WTC11 (cell line): ENCODE data around the gene FAM9B. TPM values are rescaled to one million over a fixed set of nuclear protein-coding genes. Genes with fewer than 3 reads are reported as not detected.

ENCODE experiments used
- ATAC-seq: fragments of 200-7000 bp; cut with Tn5 transposase; 2 replicates; pipeline ENCODE4 v1.10.0; 2021; ENCODE audit warnings: mild to moderate bottlenecking, moderate library complexity
- CTCF ChIA-PET: fragments of 300-600 bp; sonication (Branson Sonifier 250); formaldehyde crosslinking; loops from one replicate; lab custom pipeline; 2021; ENCODE audit warnings: antibody characterized with exemption; lab: Charles Lee
- POLR2A ChIA-PET: fragments of 350-600 bp; sonication (Branson Sonifier 250); formaldehyde crosslinking; loops from one replicate; lab custom pipeline; 2021; ENCODE audit warnings: antibody characterized with exemption; lab: Charles Lee
- DNase-seq: peaks from one replicate; pipeline ENCODE4 v3.0.0; 2021; ENCODE audit warnings: low spot score
- H3K27ac Mint-ChIP-seq: 2 replicates; pipeline ENCODE4 v1.8.0; 2021; ENCODE audit warnings: mixed read lengths
- H3K27me3 Mint-ChIP-seq: 2 replicates; pipeline ENCODE4 v1.8.0; 2021; ENCODE audit warnings: low read depth, mild to moderate bottlenecking, moderate library complexity, mixed read lengths
- H3K36me3 Mint-ChIP-seq: 2 replicates; pipeline ENCODE4 v1.8.0; 2021; ENCODE audit warnings: mixed read lengths
- H3K4me1 Mint-ChIP-seq: 2 replicates; pipeline ENCODE4 v1.8.0; 2022; ENCODE audit warnings: mixed read lengths
- H3K4me3 Mint-ChIP-seq: 2 replicates; pipeline ENCODE4 v1.8.0; 2021; ENCODE audit warnings: mild to moderate bottlenecking, moderate library complexity, mixed read lengths
- H3K9me3 Mint-ChIP-seq: 2 replicates; pipeline ENCODE4 v1.8.0; 2021; ENCODE audit warnings: mixed read lengths
- CTCF ChIP-seq: fragments of 200-600 bp; IDR thresholded peaks from 2 replicates; pipeline ENCODE4 v1.8.0; 2022; ENCODE audit warnings: antibody characterized with exemption
- ESRRA ChIP-seq: sonication (generic); formaldehyde crosslinking; IDR thresholded peaks from 2 replicates; pipeline ENCODE4 v1.8.1; 2022; ENCODE audit warnings: mild to moderate bottlenecking, missing genetic modification reagents, borderline replicate concordance
- FOXJ3 ChIP-seq: sonication (generic); formaldehyde crosslinking; IDR thresholded peaks from 2 replicates; pipeline ENCODE4 v1.9.0; 2021; ENCODE audit warnings: missing genetic modification reagents, mild to moderate bottlenecking, borderline replicate concordance
- FOXP4 ChIP-seq: sonication (generic); formaldehyde crosslinking; IDR thresholded peaks from 2 replicates; pipeline ENCODE4 v1.8.0; 2022; ENCODE audit warnings: mild to moderate bottlenecking, missing genetic modification reagents
- GTF2I ChIP-seq: fragments of 250-450 bp; sonication (Bioruptor Pico); conservative IDR thresholded peaks from 2 replicates; pipeline ENCODE4 v1.4.0; 2021; ENCODE audit warnings: mild to moderate bottlenecking
- IRF2 ChIP-seq: sonication (generic); formaldehyde crosslinking; IDR thresholded peaks from 2 replicates; pipeline ENCODE4 v1.8.0; 2022; ENCODE audit warnings: low read depth, missing genetic modification reagents, borderline replicate concordance
- JAZF1 ChIP-seq: fragments of 250-450 bp; sonication (Bioruptor Pico); IDR thresholded peaks from 2 replicates; pipeline ENCODE4 v1.9.0; 2021; ENCODE audit warnings: moderate library complexity, mild to moderate bottlenecking, inconsistent platforms
- JUN ChIP-seq: sonication (generic); formaldehyde crosslinking; IDR thresholded peaks from 2 replicates; pipeline ENCODE4 v1.8.0; 2023; ENCODE audit warnings: mild to moderate bottlenecking, missing genetic modification reagents
- RELA ChIP-seq: sonication (generic); formaldehyde crosslinking; IDR thresholded peaks from 2 replicates; pipeline ENCODE4 v1.8.1; 2022; ENCODE audit warnings: missing genetic modification reagents, mild to moderate bottlenecking, borderline replicate concordance
- RORB ChIP-seq: fragments of 250-450 bp; sonication (Bioruptor Pico); IDR thresholded peaks from 2 replicates; pipeline ENCODE4 v1.9.0; 2021; ENCODE audit warnings: mild to moderate bottlenecking
- SMAD4 ChIP-seq: sonication (generic); formaldehyde crosslinking; IDR thresholded peaks from 2 replicates; pipeline ENCODE4 v1.8.0; 2022; ENCODE audit warnings: mild to moderate bottlenecking, missing genetic modification reagents
- ZBTB43 ChIP-seq: sonication (generic); formaldehyde crosslinking; IDR thresholded peaks from 2 replicates; pipeline ENCODE4 v1.8.1; 2023; ENCODE audit warnings: mild to moderate bottlenecking, missing genetic modification reagents
- ZNF121 ChIP-seq: sonication (generic); formaldehyde crosslinking; IDR thresholded peaks from 2 replicates; pipeline ENCODE4 v1.8.0; 2023; ENCODE audit warnings: missing genetic modification reagents
- ZNF232 ChIP-seq: sonication (generic); formaldehyde crosslinking; IDR thresholded peaks from 2 replicates; pipeline ENCODE4 v1.8.0; 2022; ENCODE audit warnings: mild to moderate bottlenecking, missing genetic modification reagents
- ZNF423 ChIP-seq: fragments of 250-450 bp; sonication (Bioruptor Pico); IDR thresholded peaks from 2 replicates; pipeline ENCODE4 v2.1.2; 2022; ENCODE audit warnings: mild to moderate bottlenecking, moderate library complexity
- total RNA-seq: library from RNA; stranded (reverse); gene quantifications from 3 replicates; pipeline ENCODE4 v1.2.3, GENCODE V29; 2021
- TF ChIP-seq, protein P1 (sequence below): fragments of 250-450 bp; sonication (Bioruptor Pico); IDR thresholded peaks from 2 replicates; pipeline ENCODE4 v1.9.0; 2021; ENCODE audit warnings: mild to moderate bottlenecking, borderline replicate concordance
- TF ChIP-seq, protein P2 (sequence below): fragments of 250-450 bp; sonication (Bioruptor Pico); IDR thresholded peaks from 2 replicates; pipeline ENCODE4 v1.8.0; 2021; ENCODE audit warnings: mild to moderate bottlenecking
- TF ChIP-seq, protein P3 (sequence below): sonication (generic); formaldehyde crosslinking; IDR thresholded peaks from 2 replicates; pipeline ENCODE4 v1.8.0; 2023; ENCODE audit warnings: missing genetic modification reagents

Gene FAM9B
- total RNA-seq, 1 experiment from 2014 or later = not detected

- H3K4me3 Mint-ChIP-seq = no peak overlapping the region
- H3K4me1 Mint-ChIP-seq = peaks cover 5% of the 10 kb centered on the region
- ChIA-PET CTCF (no interaction called here), POLR2A (no interaction called here)
- H3K36me3 Mint-ChIP-seq = no peaks in the 10 kb centered on the region
- no peak for ATAC-seq
- no peak overlapping the region for H3K27ac Mint-ChIP-seq
- no peaks in the 10 kb centered on the region for H3K27me3 Mint-ChIP-seq
- TF ChIP-seq IRF2 (CRISPR knock-in tag) = no peak
- TF ChIP-seq ZNF232 = no peak
- no peak for TF ChIP-seq GTF2I
- TF ChIP-seq, protein P1, sequence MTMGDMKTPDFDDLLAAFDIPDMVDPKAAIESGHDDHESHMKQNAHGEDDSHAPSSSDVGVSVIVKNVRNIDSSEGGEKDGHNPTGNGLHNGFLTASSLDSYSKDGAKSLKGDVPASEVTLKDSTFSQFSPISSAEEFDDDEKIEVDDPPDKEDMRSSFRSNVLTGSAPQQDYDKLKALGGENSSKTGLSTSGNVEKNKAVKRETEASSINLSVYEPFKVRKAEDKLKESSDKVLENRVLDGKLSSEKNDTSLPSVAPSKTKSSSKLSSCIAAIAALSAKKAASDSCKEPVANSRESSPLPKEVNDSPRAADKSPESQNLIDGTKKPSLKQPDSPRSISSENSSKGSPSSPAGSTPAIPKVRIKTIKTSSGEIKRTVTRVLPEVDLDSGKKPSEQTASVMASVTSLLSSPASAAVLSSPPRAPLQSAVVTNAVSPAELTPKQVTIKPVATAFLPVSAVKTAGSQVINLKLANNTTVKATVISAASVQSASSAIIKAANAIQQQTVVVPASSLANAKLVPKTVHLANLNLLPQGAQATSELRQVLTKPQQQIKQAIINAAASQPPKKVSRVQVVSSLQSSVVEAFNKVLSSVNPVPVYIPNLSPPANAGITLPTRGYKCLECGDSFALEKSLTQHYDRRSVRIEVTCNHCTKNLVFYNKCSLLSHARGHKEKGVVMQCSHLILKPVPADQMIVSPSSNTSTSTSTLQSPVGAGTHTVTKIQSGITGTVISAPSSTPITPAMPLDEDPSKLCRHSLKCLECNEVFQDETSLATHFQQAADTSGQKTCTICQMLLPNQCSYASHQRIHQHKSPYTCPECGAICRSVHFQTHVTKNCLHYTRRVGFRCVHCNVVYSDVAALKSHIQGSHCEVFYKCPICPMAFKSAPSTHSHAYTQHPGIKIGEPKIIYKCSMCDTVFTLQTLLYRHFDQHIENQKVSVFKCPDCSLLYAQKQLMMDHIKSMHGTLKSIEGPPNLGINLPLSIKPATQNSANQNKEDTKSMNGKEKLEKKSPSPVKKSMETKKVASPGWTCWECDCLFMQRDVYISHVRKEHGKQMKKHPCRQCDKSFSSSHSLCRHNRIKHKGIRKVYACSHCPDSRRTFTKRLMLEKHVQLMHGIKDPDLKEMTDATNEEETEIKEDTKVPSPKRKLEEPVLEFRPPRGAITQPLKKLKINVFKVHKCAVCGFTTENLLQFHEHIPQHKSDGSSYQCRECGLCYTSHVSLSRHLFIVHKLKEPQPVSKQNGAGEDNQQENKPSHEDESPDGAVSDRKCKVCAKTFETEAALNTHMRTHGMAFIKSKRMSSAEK (CRISPR knock-in tag) = no peak
- TF ChIP-seq CTCF = no peak
- no peak for TF ChIP-seq ZNF121 (CRISPR knock-in tag)
- TF ChIP-seq RORB (CRISPR knock-in tag) = no peak
- TF ChIP-seq, protein P2, sequence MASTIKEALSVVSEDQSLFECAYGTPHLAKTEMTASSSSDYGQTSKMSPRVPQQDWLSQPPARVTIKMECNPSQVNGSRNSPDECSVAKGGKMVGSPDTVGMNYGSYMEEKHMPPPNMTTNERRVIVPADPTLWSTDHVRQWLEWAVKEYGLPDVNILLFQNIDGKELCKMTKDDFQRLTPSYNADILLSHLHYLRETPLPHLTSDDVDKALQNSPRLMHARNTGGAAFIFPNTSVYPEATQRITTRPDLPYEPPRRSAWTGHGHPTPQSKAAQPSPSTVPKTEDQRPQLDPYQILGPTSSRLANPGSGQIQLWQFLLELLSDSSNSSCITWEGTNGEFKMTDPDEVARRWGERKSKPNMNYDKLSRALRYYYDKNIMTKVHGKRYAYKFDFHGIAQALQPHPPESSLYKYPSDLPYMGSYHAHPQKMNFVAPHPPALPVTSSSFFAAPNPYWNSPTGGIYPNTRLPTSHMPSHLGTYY (CRISPR knock-in tag) = no peak
- TF ChIP-seq ZNF423 (CRISPR knock-in tag) = no peak
- TF ChIP-seq, protein P3, sequence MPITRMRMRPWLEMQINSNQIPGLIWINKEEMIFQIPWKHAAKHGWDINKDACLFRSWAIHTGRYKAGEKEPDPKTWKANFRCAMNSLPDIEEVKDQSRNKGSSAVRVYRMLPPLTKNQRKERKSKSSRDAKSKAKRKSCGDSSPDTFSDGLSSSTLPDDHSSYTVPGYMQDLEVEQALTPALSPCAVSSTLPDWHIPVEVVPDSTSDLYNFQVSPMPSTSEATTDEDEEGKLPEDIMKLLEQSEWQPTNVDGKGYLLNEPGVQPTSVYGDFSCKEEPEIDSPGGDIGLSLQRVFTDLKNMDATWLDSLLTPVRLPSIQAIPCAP (CRISPR knock-in tag) = no peak
- TF ChIP-seq, all 79 proteins: peak for 0
- no peaks in the 10 kb centered on the region for H3K9me3 Mint-ChIP-seq
- DNase-seq = no peak
Measured at GRCh38 chrX:8987672-8988250, 46.2 kb downstream of the FAM9B start.

- TF ChIP-seq JUN (CRISPR knock-in tag) = no peak
- TF ChIP-seq FOXJ3 (CRISPR knock-in tag) = no peak
- TF ChIP-seq JAZF1 (CRISPR knock-in tag) = no peak
- no peak for TF ChIP-seq ESRRA (CRISPR knock-in tag)
- no peak for TF ChIP-seq FOXP4 (CRISPR knock-in tag)
- TF ChIP-seq SMAD4 (CRISPR knock-in tag) = no peak
- no peak for TF ChIP-seq RELA
- TF ChIP-seq ZBTB43 (CRISPR knock-in tag) = no peak
- no peak for ATAC-seq
- H3K4me1 Mint-ChIP-seq = peaks cover 5% of the 10 kb centered on the region
- no peaks in the 10 kb centered on the region for H3K9me3 Mint-ChIP-seq
- no peak overlapping the region for H3K4me3 Mint-ChIP-seq
- no peak for DNase-seq
- POLR2A ChIA-PET = no interaction called here
- CTCF ChIA-PET = no interaction called here
- H3K27me3 Mint-ChIP-seq = peaks cover 2% of the 10 kb centered on the region; the same call in 1 of the 2 replicates
- H3K36me3 Mint-ChIP-seq = no peaks in the 10 kb centered on the region
- no peak overlapping the region for H3K27ac Mint-ChIP-seq
Measured at GRCh38 chrX:8984231-8984630, 49.7 kb downstream of the FAM9B start.
